ENCODE results near the gene STK10. TPM values are rescaled to one million over a fixed set of nuclear protein-coding genes. Genes with fewer than 3 reads are reported as not detected.

Gene STK10
- total RNA-seq, 2 donors from 2014 or later: 126 to 134 TPM

GRCh38 chr5:172005708-172006320 is 182.2 kb downstream of the STK10 start:
- peak overlapping the region; percentile 93 to 94 for H3K4me3 Mint-ChIP-seq
- H3K27me3 Mint-ChIP-seq (ENCODE audit: low read depth): no peaks in the 10 kb centered on the region
- peak overlapping the region; percentile 95 for H3K27ac Mint-ChIP-seq
- H3K9me3 Mint-ChIP-seq: no peaks in the 10 kb centered on the region
- DNase-seq (peak; percentile 31 to 33), ATAC-seq (replicated peaks in 1 of 2) (no peak)
- peaks cover 60% of the 10 kb centered on the region for H3K4me1 Mint-ChIP-seq (ENCODE audit: low read depth)
- H3K36me3 Mint-ChIP-seq (ENCODE audit: insufficient read depth in 2 of 2): peaks cover 5 to 16% of the 10 kb centered on the region in 2 donors

- H3K36me3 Mint-ChIP-seq (ENCODE audit: insufficient read depth in 2 of 2): peaks cover 5 to 16% of the 10 kb centered on the region in 2 donors
- H3K27ac Mint-ChIP-seq: peak overlapping the region; percentile 95
- H3K9me3 Mint-ChIP-seq: no peaks in the 10 kb centered on the region
- no peaks in the 10 kb centered on the region for H3K27me3 Mint-ChIP-seq (ENCODE audit: low read depth)
- no peak for ATAC-seq (replicated peaks in 1 of 2)
- DNase-seq: peak; percentile 15 to 35
- peak overlapping the region; percentile 93 to 94 for H3K4me3 Mint-ChIP-seq
- peaks cover 70% of the 10 kb centered on the region for H3K4me1 Mint-ChIP-seq (ENCODE audit: low read depth)
Measured at GRCh38 chr5:172004824-172005237, 183.2 kb downstream of the STK10 start.

GRCh38 chr5:172003746-172004145 is 184.3 kb downstream of the STK10 start:
- H3K4me1 Mint-ChIP-seq (ENCODE audit: low read depth): peaks cover 80% of the 10 kb centered on the region
- H3K9me3 Mint-ChIP-seq: no peaks in the 10 kb centered on the region
- H3K27me3 Mint-ChIP-seq (ENCODE audit: low read depth): no peaks in the 10 kb centered on the region
- H3K4me3 Mint-ChIP-seq: peak overlapping the region; percentile 51 to 71
- H3K36me3 Mint-ChIP-seq (ENCODE audit: insufficient read depth in 2 of 2): peaks cover 5 to 16% of the 10 kb centered on the region in 2 donors
- no peak for ATAC-seq (replicated peaks in 1 of 2)
- no peak for DNase-seq
- peak overlapping the region; percentile 70 for H3K27ac Mint-ChIP-seq

GRCh38 chr5:172002840-172003512 is 185.0 kb downstream of the STK10 start:
- Mint-ChIP-seq H3K4me1 (ENCODE audit: low read depth) (peaks cover 81% of the 10 kb centered on the region), H3K27ac (peak overlapping the region; percentile 70), H3K36me3 (ENCODE audit: insufficient read depth in 2 of 2) (peaks cover 5 to 16% of the 10 kb centered on the region in 2 donors), H3K9me3 (no peaks in the 10 kb centered on the region), H3K27me3 (ENCODE audit: low read depth) (no peaks in the 10 kb centered on the region), H3K4me3 (peak overlapping the region; percentile 51 to 71)
- no peak for DNase-seq
- ATAC-seq (replicated peaks in 1 of 2): no peak

- Mint-ChIP-seq H3K27me3 (ENCODE audit: low read depth) (no peaks in the 10 kb centered on the region), H3K4me1 (ENCODE audit: low read depth) (peaks cover 81% of the 10 kb centered on the region), H3K36me3 (ENCODE audit: insufficient read depth in 2 of 2) (peaks cover 5 to 16% of the 10 kb centered on the region in 2 donors), H3K27ac (peak overlapping the region; percentile 43), H3K4me3 (peak overlapping the region; percentile 51 to 66), H3K9me3 (no peaks in the 10 kb centered on the region)
- ATAC-seq (replicated peaks in 1 of 2): no peak
- peak in 1 of 2 donors; percentile 10 for DNase-seq
Measured at GRCh38 chr5:172002310-172002709, 185.7 kb downstream of the STK10 start.

- H3K36me3 Mint-ChIP-seq (ENCODE audit: insufficient read depth in 2 of 2): peaks cover 2 to 17% of the 10 kb centered on the region in 2 donors
- no peak for ATAC-seq (replicated peaks in 1 of 2)
- no peak for DNase-seq
- no peaks in the 10 kb centered on the region for H3K9me3 Mint-ChIP-seq
- H3K4me3 Mint-ChIP-seq: peak overlapping the region in 1 of 2 donors; percentile 60
- peak overlapping the region; percentile 79 for H3K27ac Mint-ChIP-seq
- peaks cover 75% of the 10 kb centered on the region for H3K4me1 Mint-ChIP-seq (ENCODE audit: low read depth)
- no peaks in the 10 kb centered on the region for H3K27me3 Mint-ChIP-seq (ENCODE audit: low read depth)
Measured at GRCh38 chr5:171999877-172000276, 188.1 kb downstream of the STK10 start.

- Mint-ChIP-seq H3K9me3 (no peaks in the 10 kb centered on the region), H3K27ac (peak overlapping the region; percentile 79), H3K4me3 (no peak overlapping the region), H3K27me3 (ENCODE audit: low read depth) (no peaks in the 10 kb centered on the region), H3K4me1 (ENCODE audit: low read depth) (peaks cover 71% of the 10 kb centered on the region), H3K36me3 (ENCODE audit: insufficient read depth in 2 of 2) (peaks cover 2 to 18% of the 10 kb centered on the region in 2 donors)
- peak in 1 of 2 donors; percentile 34 for ATAC-seq (replicated peaks in 1 of 2)
- DNase-seq: no peak
Measured at GRCh38 chr5:171999100-171999499, 188.9 kb downstream of the STK10 start.

GRCh38 chr5:171997011-171997410 is 191.0 kb downstream of the STK10 start:
- ATAC-seq (replicated peaks in 1 of 2) (no peak), DNase-seq (no peak)
- H3K36me3 Mint-ChIP-seq (ENCODE audit: insufficient read depth in 2 of 2): peaks cover 2 to 20% of the 10 kb centered on the region in 2 donors
- no peaks in the 10 kb centered on the region for H3K27me3 Mint-ChIP-seq (ENCODE audit: low read depth)
- H3K27ac Mint-ChIP-seq: no peak overlapping the region
- H3K4me3 Mint-ChIP-seq: no peak overlapping the region
- H3K9me3 Mint-ChIP-seq: no peaks in the 10 kb centered on the region
- peaks cover 54% of the 10 kb centered on the region for H3K4me1 Mint-ChIP-seq (ENCODE audit: low read depth)

GRCh38 chr5:171992813-171993212 is 195.2 kb downstream of the STK10 start:
- Mint-ChIP-seq H3K4me3 (no peak overlapping the region), H3K27me3 (ENCODE audit: low read depth) (no peaks in the 10 kb centered on the region), H3K4me1 (ENCODE audit: low read depth) (peaks cover 48% of the 10 kb centered on the region), H3K27ac (no peak overlapping the region), H3K36me3 (ENCODE audit: insufficient read depth in 2 of 2) (peaks cover 11 to 30% of the 10 kb centered on the region in 2 donors), H3K9me3 (no peaks in the 10 kb centered on the region)
- no peak for DNase-seq
- no peak for ATAC-seq (replicated peaks in 1 of 2)

GRCh38 chr5:171992305-171992704 is 195.7 kb downstream of the STK10 start:
- DNase-seq (no peak), ATAC-seq (replicated peaks in 1 of 2) (no peak)
- Mint-ChIP-seq H3K27me3 (ENCODE audit: low read depth) (no peaks in the 10 kb centered on the region), H3K36me3 (ENCODE audit: insufficient read depth in 2 of 2) (peaks cover 11 to 32% of the 10 kb centered on the region in 2 donors), H3K9me3 (no peaks in the 10 kb centered on the region), H3K4me1 (ENCODE audit: low read depth) (peaks cover 48% of the 10 kb centered on the region), H3K27ac (no peak overlapping the region), H3K4me3 (no peak overlapping the region)

Other genes with a start within 250 kb of the STK10 start
- gene FBXW11, start 181.6 kb downstream of the STK10 start, total RNA-seq: 10 to 100 TPM; 43.2 to 55.2 TPM
- not detected for gene EFCAB9, start 5.9 kb upstream of the STK10 start, total RNA-seq
- 1 to 10 TPM; 6.5 to 7.2 TPM for gene UBTD2, start 95.5 kb upstream of the STK10 start, total RNA-seq

All from activated T-cell treated with anti-CD3 and anti-CD28 coated beads, Interleukin-2, amount 50 U/mL, for 72 hours (primary cell).